ENCODE data around the gene CHRND.

CHRND gene

DNA sequence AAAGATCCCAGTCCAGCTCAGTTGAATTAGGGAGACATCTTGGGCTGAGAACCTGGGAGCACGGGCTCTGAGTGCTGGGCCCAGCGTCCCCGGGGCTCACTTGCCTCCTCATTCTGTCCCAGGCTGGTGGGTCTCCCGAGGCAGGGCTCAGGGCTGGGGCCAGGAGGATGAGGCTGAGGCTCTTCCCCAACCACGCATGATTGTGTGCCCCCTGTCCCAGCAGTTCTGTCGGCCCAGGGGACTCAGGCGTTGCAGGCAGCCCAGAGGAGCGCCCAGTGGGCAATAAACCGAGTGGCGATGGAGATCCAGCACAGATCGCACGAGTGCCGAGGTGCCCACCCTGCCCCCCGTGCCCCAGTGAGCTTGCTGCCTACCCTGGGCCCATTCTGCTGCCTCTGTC, 4.9 kb upstream of the CHRND start:
- H3K27ac ChIP-seq (replicated peaks; ENCODE audit: low read length), result no peak overlapping the region

DNA sequence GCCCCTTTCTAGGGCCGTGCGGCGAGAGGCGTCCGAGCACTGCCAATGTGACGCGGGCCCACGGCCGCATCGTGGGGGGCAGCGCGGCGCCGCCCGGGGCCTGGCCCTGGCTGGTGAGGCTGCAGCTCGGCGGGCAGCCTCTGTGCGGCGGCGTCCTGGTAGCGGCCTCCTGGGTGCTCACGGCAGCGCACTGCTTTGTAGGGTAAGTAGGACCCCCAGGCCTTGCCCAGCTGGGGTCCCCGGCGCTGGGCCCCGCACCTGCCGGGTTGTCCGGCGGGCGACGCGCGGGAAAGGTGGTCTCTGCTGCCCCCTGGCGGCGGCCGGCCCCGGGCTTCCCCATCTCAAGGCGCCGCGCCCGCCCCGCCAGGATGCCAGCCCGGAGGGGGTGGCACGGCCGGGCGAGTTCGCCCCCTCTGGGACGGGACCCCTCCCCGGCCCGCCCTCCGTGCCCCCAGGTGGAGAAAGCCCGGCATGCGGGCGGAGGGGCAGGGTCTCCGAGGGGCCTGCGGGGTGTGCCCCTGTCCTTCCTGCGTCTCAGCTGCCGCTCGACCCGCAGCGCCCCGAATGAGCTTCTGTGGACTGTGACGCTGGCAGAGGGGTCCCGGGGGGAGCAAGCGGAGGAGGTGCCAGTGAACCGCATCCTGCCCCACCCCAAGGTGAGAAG, 3.9 kb upstream of the CHRND start:
- no peak for DNase-seq (ENCODE audit: low spot score)
- Histone ChIP-seq H2BK12ac (ENCODE audit: low read length) (peak overlapping the region; percentile 59), H4K8ac (ENCODE audit: low read depth, low read length) (peak overlapping the region; percentile 75)

More for the DNA sequence above, 4.9 kb upstream of the CHRND start:
- Histone ChIP-seq H2BK12ac (ENCODE audit: low read length) (no peak overlapping the region), H2BK15ac (ENCODE audit: low read length) (no peak overlapping the region), H2BK5ac (ENCODE audit: low read length) (no peak overlapping the region), H3K9ac (ENCODE audit: low read depth, low read length, poor library complexity) (peak overlapping the region; percentile 1), H3K27me3 (ENCODE audit: control insufficient read depth in 3 of 3, insufficient read depth in 3 of 3, low read depth in 1 of 3, low read length in 3 of 3) (peaks cover 17 to 79% (median 33%) of the 10 kb centered on the region in 3 experiments), H3K36me3 (replicated peaks in 1 of 2; ENCODE audit: control insufficient read depth in 2 of 2, insufficient read depth in 2 of 2, low read length in 2 of 2) (no peaks in the 10 kb centered on the region), H2AFZ (ENCODE audit: low read length) (no peak overlapping the region), H3K4ac (ENCODE audit: low read length) (no peak overlapping the region), H2AK5ac (ENCODE audit: low read depth, low read length) (peak overlapping the region; percentile 2), H3K4me1 (ENCODE audit: control insufficient read depth in 2 of 2, insufficient read depth in 1 of 2, low read depth in 1 of 2, low read length in 2 of 2) (peaks cover 6 to 10% of the 10 kb centered on the region in 2 donors), H3K18ac (ENCODE audit: low read length) (peak overlapping the region; percentile 12), H3K9me3 (replicated peaks in 1 of 2; ENCODE audit: control insufficient read depth in 2 of 2, insufficient read depth in 1 of 2, low read depth in 1 of 2, low read length in 2 of 2) (no peaks in the 10 kb centered on the region), H3K4me3 (ENCODE audit: low read length in 2 of 2) (no peak overlapping the region), H2BK120ac (ENCODE audit: low read depth, low read length) (no peak overlapping the region), H3K79me1 (ENCODE audit: low read depth, low read length) (peaks cover 2% of the 10 kb centered on the region), H3K14ac (ENCODE audit: low read length) (peak overlapping the region; percentile 4), H3K4me2 (ENCODE audit: insufficient read depth, low read length, poor library complexity, severe bottlenecking) (no peak overlapping the region), H4K8ac (ENCODE audit: low read depth, low read length) (no peak overlapping the region), H4K91ac (ENCODE audit: low read depth, low read length, poor library complexity) (no peak overlapping the region), H3K23ac (ENCODE audit: low read depth, low read length, poor library complexity) (no peak overlapping the region)
- no peak for DNase-seq (ENCODE audit: low spot score)
- WGBS, 2 donors (ENCODE audit: extremely low coverage in 2 of 2, insufficient read length in 2 of 2, insufficient replicate concordance in 1 of 2), result no CpG with 5 or more reads among the region's 14 CpGs

DNA sequence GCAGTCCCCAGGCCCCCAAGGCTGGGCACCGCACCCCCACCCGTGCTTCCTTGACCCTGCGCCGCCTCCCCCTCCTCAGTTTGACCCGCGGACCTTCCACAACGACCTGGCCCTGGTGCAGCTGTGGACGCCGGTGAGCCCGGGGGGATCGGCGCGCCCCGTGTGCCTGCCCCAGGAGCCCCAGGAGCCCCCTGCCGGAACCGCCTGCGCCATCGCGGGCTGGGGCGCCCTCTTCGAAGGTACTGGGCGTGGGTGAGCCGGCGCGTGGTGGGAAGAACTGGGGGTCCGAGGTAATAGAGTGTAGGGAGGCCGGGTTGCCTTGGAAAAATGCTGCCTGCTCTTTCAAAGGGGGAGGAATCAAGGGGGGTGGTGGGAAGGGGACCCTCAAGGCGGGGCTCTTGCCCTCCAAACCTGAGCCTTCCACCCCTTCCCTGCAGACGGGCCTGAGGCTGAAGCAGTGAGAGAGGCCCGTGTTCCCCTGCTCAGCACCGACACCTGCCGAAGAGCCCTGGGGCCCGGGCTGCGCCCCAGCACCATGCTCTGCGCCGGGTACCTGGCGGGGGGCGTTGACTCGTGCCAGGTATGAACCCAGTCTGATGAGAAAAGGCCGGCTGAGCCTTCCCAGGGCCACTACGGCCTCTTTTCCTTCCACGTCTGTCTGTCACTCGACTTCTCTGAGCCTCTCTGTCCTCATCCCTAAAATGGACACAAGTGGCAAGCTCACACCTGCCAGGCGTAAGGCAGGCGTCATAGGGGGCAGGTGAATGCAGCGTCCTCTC, 3.1 kb upstream of the CHRND start:
- H3K9ac ChIP-seq (ENCODE audit: low read depth, low read length, poor library complexity), result peak overlapping the region; percentile 21
- H4K91ac ChIP-seq (ENCODE audit: low read depth, low read length, poor library complexity), result no peak overlapping the region
- no peaks in the 10 kb centered on the region for H3K36me3 ChIP-seq (replicated peaks in 1 of 2; ENCODE audit: control insufficient read depth in 2 of 2, insufficient read depth in 2 of 2, low read length in 2 of 2)
- no CpG with 5 or more reads among the region's 46 CpGs for WGBS, 2 donors (ENCODE audit: extremely low coverage in 2 of 2, insufficient read length in 2 of 2, insufficient replicate concordance in 1 of 2)
- peak overlapping the region; percentile 95 for H2AFZ ChIP-seq (ENCODE audit: low read length)
- no peak overlapping the region for H2BK12ac ChIP-seq (ENCODE audit: low read length)
- H2AK5ac ChIP-seq (ENCODE audit: low read depth, low read length), result peak overlapping the region; percentile 96
- H3K18ac ChIP-seq (ENCODE audit: low read length), result peak overlapping the region; percentile 64
- no peak for DNase-seq (ENCODE audit: low spot score)
- no peak overlapping the region for H3K4ac ChIP-seq (ENCODE audit: low read length)
- H3K23ac ChIP-seq (ENCODE audit: low read depth, low read length, poor library complexity), result peak overlapping the region; percentile 96
- H3K4me2 ChIP-seq (ENCODE audit: insufficient read depth, low read length, poor library complexity, severe bottlenecking), result peak overlapping the region; percentile 67
- peaks cover 17 to 72% (median 33%) of the 10 kb centered on the region in 3 experiments for H3K27me3 ChIP-seq (ENCODE audit: control insufficient read depth in 3 of 3, insufficient read depth in 3 of 3, low read depth in 1 of 3, low read length in 3 of 3)
- no peak overlapping the region for H2BK5ac ChIP-seq (ENCODE audit: low read length)
- no peak overlapping the region for H3K14ac ChIP-seq (ENCODE audit: low read length)
- no peak overlapping the region for H3K27ac ChIP-seq (replicated peaks; ENCODE audit: low read length)
- H3K4me3 ChIP-seq (ENCODE audit: low read length in 2 of 2), result no peak overlapping the region
- H3K79me1 ChIP-seq (ENCODE audit: low read depth, low read length), result peaks cover 2% of the 10 kb centered on the region
- H3K4me1 ChIP-seq (ENCODE audit: control insufficient read depth in 2 of 2, insufficient read depth in 1 of 2, low read depth in 1 of 2, low read length in 2 of 2), result peaks cover 6 to 13% of the 10 kb centered on the region in 2 donors
- no peak overlapping the region for H2BK15ac ChIP-seq (ENCODE audit: low read length)
- no peaks in the 10 kb centered on the region for H3K9me3 ChIP-seq (replicated peaks in 1 of 2; ENCODE audit: control insufficient read depth in 2 of 2, insufficient read depth in 1 of 2, low read depth in 1 of 2, low read length in 2 of 2)
- no peak overlapping the region for H2BK120ac ChIP-seq (ENCODE audit: low read depth, low read length)
- H4K8ac ChIP-seq (ENCODE audit: low read depth, low read length), result no peak overlapping the region

More for the DNA sequence above, 3.9 kb upstream of the CHRND start:
- H3K14ac ChIP-seq (ENCODE audit: low read length), result no peak overlapping the region
- no peak overlapping the region for H2BK5ac ChIP-seq (ENCODE audit: low read length)
- no peak overlapping the region for H3K4ac ChIP-seq (ENCODE audit: low read length)
- peak overlapping the region; percentile 64 for H3K18ac ChIP-seq (ENCODE audit: low read length)
- H3K9me3 ChIP-seq (replicated peaks in 1 of 2; ENCODE audit: control insufficient read depth in 2 of 2, insufficient read depth in 1 of 2, low read depth in 1 of 2, low read length in 2 of 2), result no peaks in the 10 kb centered on the region
- H3K23ac ChIP-seq (ENCODE audit: low read depth, low read length, poor library complexity), result peak overlapping the region; percentile 96
- H3K36me3 ChIP-seq (replicated peaks in 1 of 2; ENCODE audit: control insufficient read depth in 2 of 2, insufficient read depth in 2 of 2, low read length in 2 of 2), result no peaks in the 10 kb centered on the region
- no peak overlapping the region for H3K27ac ChIP-seq (replicated peaks; ENCODE audit: low read length)
- no peak overlapping the region for H2BK15ac ChIP-seq (ENCODE audit: low read length)
- H3K79me1 ChIP-seq (ENCODE audit: low read depth, low read length), result peaks cover 2% of the 10 kb centered on the region
- peaks cover 6 to 13% of the 10 kb centered on the region in 2 donors for H3K4me1 ChIP-seq (ENCODE audit: control insufficient read depth in 2 of 2, insufficient read depth in 1 of 2, low read depth in 1 of 2, low read length in 2 of 2)
- H3K4me3 ChIP-seq (ENCODE audit: low read length in 2 of 2), result no peak overlapping the region
- no peak overlapping the region for H2BK120ac ChIP-seq (ENCODE audit: low read depth, low read length)
- H4K91ac ChIP-seq (ENCODE audit: low read depth, low read length, poor library complexity), result no peak overlapping the region
- peak overlapping the region; percentile 96 for H2AK5ac ChIP-seq (ENCODE audit: low read depth, low read length)
- no CpG with 5 or more reads among the region's 66 CpGs for WGBS, 2 donors (ENCODE audit: extremely low coverage in 2 of 2, insufficient read length in 2 of 2, insufficient replicate concordance in 1 of 2)
- H3K9ac ChIP-seq (ENCODE audit: low read depth, low read length, poor library complexity), result peak overlapping the region; percentile 73
- H3K27me3 ChIP-seq (ENCODE audit: control insufficient read depth in 3 of 3, insufficient read depth in 3 of 3, low read depth in 1 of 3, low read length in 3 of 3), result peaks cover 17 to 75% (median 33%) of the 10 kb centered on the region in 3 experiments
- H3K4me2 ChIP-seq (ENCODE audit: insufficient read depth, low read length, poor library complexity, severe bottlenecking), result peak overlapping the region; percentile 67
- peak overlapping the region; percentile 73 for H2AFZ ChIP-seq (ENCODE audit: low read length)

DNA sequence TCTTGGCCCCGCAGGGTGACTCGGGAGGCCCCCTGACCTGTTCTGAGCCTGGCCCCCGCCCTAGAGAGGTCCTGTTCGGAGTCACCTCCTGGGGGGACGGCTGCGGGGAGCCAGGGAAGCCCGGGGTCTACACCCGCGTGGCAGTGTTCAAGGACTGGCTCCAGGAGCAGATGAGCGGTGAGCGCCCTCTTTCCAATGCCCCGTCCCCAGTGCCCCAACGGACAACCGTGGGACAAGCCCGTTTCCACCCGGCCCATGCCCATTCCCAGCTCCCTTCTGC, 2.6 kb upstream of the CHRND start:
- Histone ChIP-seq H3K4me1 (ENCODE audit: control insufficient read depth in 2 of 2, insufficient read depth in 1 of 2, low read depth in 1 of 2, low read length in 2 of 2) (peaks cover 6 to 13% of the 10 kb centered on the region in 2 donors), H2AK5ac (ENCODE audit: low read depth, low read length) (peak overlapping the region; percentile 88), H3K27me3 (ENCODE audit: control insufficient read depth in 3 of 3, insufficient read depth in 3 of 3, low read depth in 1 of 3, low read length in 3 of 3) (peaks cover 17 to 69% (median 33%) of the 10 kb centered on the region in 3 experiments), H3K9ac (ENCODE audit: low read depth, low read length, poor library complexity) (no peak overlapping the region), H2AFZ (ENCODE audit: low read length) (peak overlapping the region; percentile 95), H2BK120ac (ENCODE audit: low read depth, low read length) (no peak overlapping the region), H3K9me3 (replicated peaks in 1 of 2; ENCODE audit: control insufficient read depth in 2 of 2, insufficient read depth in 1 of 2, low read depth in 1 of 2, low read length in 2 of 2) (no peaks in the 10 kb centered on the region), H3K23ac (ENCODE audit: low read depth, low read length, poor library complexity) (peak overlapping the region; percentile 85), H4K91ac (ENCODE audit: low read depth, low read length, poor library complexity) (no peak overlapping the region), H3K4me3 (ENCODE audit: low read length in 2 of 2) (peak overlapping the region in 1 of 2 donors; percentile 30), H3K79me1 (ENCODE audit: low read depth, low read length) (peaks cover 2% of the 10 kb centered on the region), H3K14ac (ENCODE audit: low read length) (peak overlapping the region; percentile 71), H3K4me2 (ENCODE audit: insufficient read depth, low read length, poor library complexity, severe bottlenecking) (peak overlapping the region; percentile 88), H3K27ac (replicated peaks; ENCODE audit: low read length) (no peak overlapping the region), H3K36me3 (replicated peaks in 1 of 2; ENCODE audit: control insufficient read depth in 2 of 2, insufficient read depth in 2 of 2, low read length in 2 of 2) (no peaks in the 10 kb centered on the region), H2BK12ac (ENCODE audit: low read length) (no peak overlapping the region), H3K18ac (ENCODE audit: low read length) (peak overlapping the region; percentile 55), H4K8ac (ENCODE audit: low read depth, low read length) (no peak overlapping the region), H2BK15ac (ENCODE audit: low read length) (no peak overlapping the region), H2BK5ac (ENCODE audit: low read length) (peak overlapping the region; percentile 24), H3K4ac (ENCODE audit: low read length) (no peak overlapping the region)
- no CpG with 5 or more reads among the region's 16 CpGs for WGBS, 2 donors (ENCODE audit: extremely low coverage in 2 of 2, insufficient read length in 2 of 2, insufficient replicate concordance in 1 of 2)
- no peak for DNase-seq (ENCODE audit: low spot score)

All from neuronal stem cell (in vitro differentiated cells).